Astrocyte (in vitro differentiated cells and primary cell): ENCODE results near the gene SMTN. TPM values are rescaled to one million over a fixed set of nuclear protein-coding genes. Genes with fewer than 3 reads are reported as not detected.
"Not testable (repeated sequence)": the region's sequence is repeated elsewhere in the genome, so short reads cannot be mapped to it uniquely, and the experiment has no call there.

ENCODE experiments used
- DNase-seq: peaks from one replicate; pipeline ENCODE4 v3.0.0-alpha.2; 2010; ENCODE audit warnings: low read depth
- FAIRE-seq: peaks from 2 replicates; lab custom pipeline; 2011; peaks lifted over from hg19 to GRCh38; lab: Jason Lieb, UNC
- H2AFZ ChIP-seq: 2 replicates; pipeline ENCODE4 v1.6.0; 2012; ENCODE audit warnings: low read depth, low read length, inconsistent platforms
- H3K27ac ChIP-seq: 2 replicates; pipeline ENCODE4 v1.5.1; 2011; ENCODE audit warnings: low read depth, low read length, inconsistent platforms
- H3K27me3 ChIP-seq: 2 replicates; pipeline ENCODE4 v1.6.0; 2011; ENCODE audit warnings: low read length, inconsistent platforms; ENCODE audit not compliant: insufficient read depth
- H3K36me3 ChIP-seq: 2 replicates; pipeline ENCODE4 v1.5.1; 2011; ENCODE audit warnings: low read length, inconsistent platforms; ENCODE audit not compliant: insufficient read depth
- H3K4me1 ChIP-seq: 2 replicates; pipeline ENCODE4 v1.5.1; 2011; ENCODE audit warnings: low read length, inconsistent platforms; ENCODE audit not compliant: insufficient read depth
- H3K4me2 ChIP-seq: 2 replicates; pipeline ENCODE4 v1.6.0; 2012; ENCODE audit warnings: low read length, inconsistent platforms
- H3K4me3 ChIP-seq: 2 replicates; pipeline ENCODE4 v1.5.1; 2011; ENCODE audit warnings: low read depth, mild to moderate bottlenecking, low read length, inconsistent platforms; ENCODE audit not compliant: insufficient read depth
- H3K79me2 ChIP-seq: 2 replicates; pipeline ENCODE4 v1.6.0; 2012; ENCODE audit warnings: mild to moderate bottlenecking, low read length, inconsistent platforms; ENCODE audit not compliant: insufficient read depth
- H3K9ac ChIP-seq: 2 replicates; pipeline ENCODE4 v1.6.0; 2012; ENCODE audit warnings: mild to moderate bottlenecking, low read length, inconsistent platforms
- H3K9me3 ChIP-seq: 2 replicates; pipeline ENCODE4 v1.5.1; 2012; ENCODE audit warnings: low read depth, mild to moderate bottlenecking, low read length, inconsistent platforms; ENCODE audit not compliant: insufficient read depth
- H4K20me1 ChIP-seq: 2 replicates; pipeline ENCODE4 v1.6.0; 2012; ENCODE audit warnings: low read length, inconsistent platforms; ENCODE audit not compliant: insufficient read depth
- H3K27ac Mint-ChIP-seq: one replicate; pipeline ENCODE4 v1.8.0; 2021; ENCODE audit warnings: mild to moderate bottlenecking, mixed read lengths; ENCODE audit not compliant: unreplicated experiment
- H3K27me3 Mint-ChIP-seq: one replicate; pipeline ENCODE4 v1.8.0; 2021; ENCODE audit warnings: low read depth, mixed read lengths; ENCODE audit not compliant: unreplicated experiment
- H3K36me3 Mint-ChIP-seq: one replicate; pipeline ENCODE4 v1.8.0; 2021; ENCODE audit warnings: low read depth, mixed read lengths; ENCODE audit not compliant: unreplicated experiment
- H3K4me1 Mint-ChIP-seq: one replicate; pipeline ENCODE4 v1.8.0; 2021; ENCODE audit warnings: low read depth, mixed read lengths; ENCODE audit not compliant: unreplicated experiment
- H3K4me3 Mint-ChIP-seq: one replicate; pipeline ENCODE4 v1.8.0; 2021; ENCODE audit warnings: mild to moderate bottlenecking, moderate library complexity, mixed read lengths; ENCODE audit not compliant: unreplicated experiment
- H3K9me3 Mint-ChIP-seq: one replicate; pipeline ENCODE4 v1.8.0; 2021; ENCODE audit warnings: mild to moderate bottlenecking, mixed read lengths; ENCODE audit not compliant: unreplicated experiment
- CTCF ChIP-seq: IDR thresholded peaks from 2 replicates; pipeline ENCODE4 v1.5.1; 2011; ENCODE audit warnings: low read depth, mild to moderate bottlenecking, inconsistent platforms, low read length, moderate library complexity; ENCODE audit not compliant: insufficient read depth
- EZH2 ChIP-seq: IDR thresholded peaks from 2 replicates; pipeline ENCODE4 v1.6.1; 2012; ENCODE audit warnings: mild to moderate bottlenecking, low read length, inconsistent platforms; ENCODE audit not compliant: insufficient read depth
- total RNA-seq: library from RNA; stranded (reverse); gene quantifications from 2 replicates; pipeline ENCODE4 v1.2.1, GENCODE V29; 2021

SMTN gene
- total RNA-seq, 1 donor from 2014 or later, result 98.9 TPM

GRCh38 chr22:31077681-31078080 lies 3.4 kb upstream of the SMTN start:
- H4K20me1 ChIP-seq, result peaks cover 12% of the 10 kb centered on the region
- no peak overlapping the region for H3K27ac ChIP-seq
- Mint-ChIP-seq H3K27me3 (peaks cover 6% of the 10 kb centered on the region), H3K27ac (no peak overlapping the region), H3K9me3 (peaks cover 7% of the 10 kb centered on the region), H3K4me1 (peaks cover 12% of the 10 kb centered on the region), H3K36me3 (no peaks in the 10 kb centered on the region), H3K4me3 (no peak overlapping the region)
- FAIRE-seq (no peak), DNase-seq (no peak)
- H3K9me3 ChIP-seq, result no peaks in the 10 kb centered on the region
- TF ChIP-seq EZH2 (no peak), CTCF (no peak)
- H3K4me1 ChIP-seq, result peaks cover 16% of the 10 kb centered on the region
- H3K4me2 ChIP-seq, result no peak overlapping the region
- H3K4me3 ChIP-seq, result no peak overlapping the region
- H2AFZ ChIP-seq, result no peak overlapping the region
- no peaks in the 10 kb centered on the region for H3K27me3 ChIP-seq
- H3K36me3 ChIP-seq, result no peaks in the 10 kb centered on the region
- H3K9ac ChIP-seq, result no peak overlapping the region
- H3K79me2 ChIP-seq, result peaks cover 14% of the 10 kb centered on the region

- not testable (repeated sequence) for FAIRE-seq, H3K27me3 Mint-ChIP-seq, H3K4me3 Mint-ChIP-seq
Measured at GRCh38 chr22:31078389-31078788, 2.7 kb upstream of the SMTN start.

GRCh38 chr22:31079095-31079642 lies 1.9 kb upstream of the SMTN start:
- TF ChIP-seq EZH2 (no peak), CTCF (no peak)
- Mint-ChIP-seq H3K9me3 (peaks cover 5% of the 10 kb centered on the region), H3K4me3 (no peak overlapping the region), H3K4me1 (peaks cover 17% of the 10 kb centered on the region), H3K36me3 (peaks cover 3% of the 10 kb centered on the region), H3K27me3 (no peaks in the 10 kb centered on the region), H3K27ac (no peak overlapping the region)
- Histone ChIP-seq H3K9me3 (no peaks in the 10 kb centered on the region), H3K4me1 (peaks cover 31% of the 10 kb centered on the region), H3K9ac (no peak overlapping the region), H3K79me2 (peaks cover 29% of the 10 kb centered on the region), H3K27ac (no peak overlapping the region), H3K36me3 (no peaks in the 10 kb centered on the region), H3K27me3 (no peaks in the 10 kb centered on the region), H3K4me2 (no peak overlapping the region), H2AFZ (no peak overlapping the region), H3K4me3 (no peak overlapping the region), H4K20me1 (peaks cover 25% of the 10 kb centered on the region)
- FAIRE-seq (no peak), DNase-seq (no peak)

More at GRCh38 chr22:31078389-31078788, 2.7 kb upstream of the SMTN start:
- H3K27ac ChIP-seq, H3K9me3 Mint-ChIP-seq, H3K9me3 ChIP-seq, H3K27ac Mint-ChIP-seq, H3K4me2 ChIP-seq, H3K9ac ChIP-seq, H3K36me3 ChIP-seq, H3K4me3 ChIP-seq, H3K27me3 ChIP-seq, DNase-seq, H3K36me3 Mint-ChIP-seq: not testable (repeated sequence)
- H3K79me2 ChIP-seq, result peaks cover 21% of the 10 kb centered on the region
- peaks cover 15% of the 10 kb centered on the region for H3K4me1 Mint-ChIP-seq
- peak overlapping the region; percentile 11 for H2AFZ ChIP-seq
- H3K4me1 ChIP-seq, result peaks cover 23% of the 10 kb centered on the region
- H4K20me1 ChIP-seq, result peaks cover 19% of the 10 kb centered on the region
